IMR-90 (cell line): ENCODE data around the gene RIPOR2. TPM values are rescaled to one million over a fixed set of nuclear protein-coding genes. Genes with fewer than 3 reads are reported as not detected.

ENCODE experiments used
- ATAC-seq: fragments of 200-7000 bp; cut with Tn5 transposase; 2 replicates; pipeline ENCODE4 v1.9.1; 2020; ENCODE audit warnings: low read depth, mild to moderate bottlenecking, moderate library complexity
- BruUV-seq: library from RNA; stranded (reverse); fragments of 400-500 nt; replicated peaks from 2 replicates; lab custom pipeline; 2021; lab: Mats Ljungman, UMichigan
- CTCF ChIA-PET: fragments of 300-600 bp; formaldehyde crosslinking; extraction: SDS; loops from one replicate; lab custom pipeline; 2021; ENCODE audit warnings: antibody characterized with exemption; lab: Yijun Ruan, JAX
- POLR2A ChIA-PET: fragments of 300-600 bp; sonication (Branson Sonifier 250); formaldehyde crosslinking; loops from one replicate; lab custom pipeline; 2022; ENCODE audit warnings: antibody characterized with exemption; ENCODE audit not compliant: unreplicated experiment; lab: Charles Lee
- DNase-seq: peaks from one replicate; pipeline ENCODE4 v3.0.0; 2013
- H2AFZ ChIP-seq: replicated peaks from 2 replicates; pipeline ENCODE3; 2013; ENCODE audit warnings: low read length, mild to moderate bottlenecking; ENCODE audit not compliant: poor library complexity
- H2AK5ac ChIP-seq: 2 replicates; pipeline ENCODE4 v1.6.1; 2013; ENCODE audit warnings: low read depth, low read length, inconsistent platforms
- H2AK9ac ChIP-seq: replicated peaks from 2 replicates; pipeline ENCODE3; 2013; ENCODE audit warnings: mild to moderate bottlenecking, low read depth, low read length, moderate library complexity; ENCODE audit not compliant: poor library complexity
- H2BK120ac ChIP-seq: 2 replicates; pipeline ENCODE4 v1.6.1; 2013; ENCODE audit warnings: low read depth, low read length, inconsistent platforms
- H2BK15ac ChIP-seq: 3 replicates; pipeline ENCODE4 v1.6.1; 2013; ENCODE audit warnings: low read depth, low read length, inconsistent platforms
- H2BK20ac ChIP-seq: 2 replicates; pipeline ENCODE4 v1.6.1; 2013; ENCODE audit warnings: low read depth, mild to moderate bottlenecking, inconsistent platforms, low read length, moderate library complexity
- H2BK5ac ChIP-seq: 2 replicates; pipeline ENCODE4 v1.6.1; 2013; ENCODE audit warnings: mild to moderate bottlenecking, low read depth, low read length, inconsistent platforms; ENCODE audit not compliant: poor library complexity, severe bottlenecking
- H3K14ac ChIP-seq: replicated peaks from 2 replicates; pipeline ENCODE4 v1.6.1; 2013; ENCODE audit warnings: low read depth, low read length, inconsistent platforms
- H3K18ac ChIP-seq: 2 replicates; pipeline ENCODE4 v1.6.1; 2013; ENCODE audit warnings: low read depth, low read length, control low read depth
- H3K23ac ChIP-seq: 2 replicates; pipeline ENCODE4 v1.6.1; 2013; ENCODE audit warnings: low read depth, low read length, inconsistent platforms
- H3K27ac ChIP-seq: 2 replicates; pipeline ENCODE4 v1.5.1; 2013; ENCODE audit warnings: mild to moderate bottlenecking, control low read depth, low read length; ENCODE audit not compliant: insufficient read depth
- H3K27me3 ChIP-seq: 2 replicates; pipeline ENCODE4 v1.6.1; 2013; ENCODE audit warnings: low read length; ENCODE audit not compliant: control insufficient read depth, insufficient read depth
- H3K36me3 ChIP-seq: 2 replicates; pipeline ENCODE4 v1.6.1; 2013; ENCODE audit warnings: low read length, mixed read lengths; ENCODE audit not compliant: control insufficient read depth, insufficient read depth
- H3K4ac ChIP-seq: 2 replicates; pipeline ENCODE4 v1.6.1; 2013; ENCODE audit warnings: low read depth, low read length, inconsistent platforms
- H3K4me1 ChIP-seq: 2 replicates; pipeline ENCODE4 v1.6.1; 2013; ENCODE audit warnings: low read length, mixed read lengths; ENCODE audit not compliant: control insufficient read depth, insufficient read depth
- H3K4me2 ChIP-seq: 2 replicates; pipeline ENCODE4 v1.6.1; 2013; ENCODE audit warnings: low read depth, mild to moderate bottlenecking, control low read depth, low read length, moderate library complexity
- H3K4me3 ChIP-seq: 2 replicates; pipeline ENCODE4 v1.5.1; 2013; ENCODE audit warnings: low read depth, mild to moderate bottlenecking, control low read depth, low read length, moderate library complexity; ENCODE audit not compliant: insufficient read depth
- H3K56ac ChIP-seq: 2 replicates; pipeline ENCODE4 v1.6.1; 2013; ENCODE audit warnings: low read length, inconsistent platforms; ENCODE audit not compliant: insufficient read depth; ENCODE audit errors: extremely low read depth
- H3K79me1 ChIP-seq, 2 experiments: 2 replicates each; pipeline ENCODE4 v1.6.1; 2013; ENCODE audit warnings: low read length in 2 of 2, inconsistent platforms in 1 of 2, low read depth in 1 of 2
- H3K9ac ChIP-seq: 2 replicates; pipeline ENCODE4 v1.6.1; 2013; ENCODE audit warnings: low read depth, low read length, control low read depth
- H3K9me1 ChIP-seq: 2 replicates; pipeline ENCODE4 v1.6.1; 2013; ENCODE audit warnings: low read length, inconsistent platforms; ENCODE audit not compliant: insufficient read depth
- H3K9me3 ChIP-seq: 2 replicates; pipeline ENCODE4 v1.6.1; 2013; ENCODE audit warnings: low read length; ENCODE audit not compliant: control insufficient read depth, insufficient read depth
- H4K20me1 ChIP-seq: 2 replicates; pipeline ENCODE4 v1.6.1; 2013; ENCODE audit warnings: low read length, inconsistent platforms; ENCODE audit not compliant: insufficient read depth
- H4K5ac ChIP-seq: 2 replicates; pipeline ENCODE4 v1.6.1; 2013; ENCODE audit warnings: mild to moderate bottlenecking, low read depth, low read length, control low read depth
- H4K8ac ChIP-seq, 2 experiments: 2 replicates each; pipeline ENCODE4 v1.6.1; 2013; ENCODE audit warnings: low read depth in 2 of 2, low read length in 2 of 2, control low read depth in 1 of 2, inconsistent platforms in 1 of 2
- H4K91ac ChIP-seq: 2 replicates; pipeline ENCODE4 v1.6.1; 2013; ENCODE audit warnings: low read depth, low read length, inconsistent platforms; ENCODE audit not compliant: insufficient read depth
- CEBPB ChIP-seq: IDR thresholded peaks from 2 replicates; pipeline ENCODE4 v1.6.1; 2012; ENCODE audit warnings: low read depth, low read length, improper control_type of control experiment
- CHD1 ChIP-seq: IDR thresholded peaks from 2 replicates; pipeline ENCODE4 v1.6.1; 2012; ENCODE audit warnings: low read depth, low read length, improper control_type of control experiment
- MXI1 ChIP-seq: IDR thresholded peaks from 2 replicates; pipeline ENCODE4 v1.6.1; 2012; ENCODE audit warnings: low read depth, mild to moderate bottlenecking, low read length, moderate library complexity, borderline replicate concordance
- RCOR1 ChIP-seq: IDR thresholded peaks from 2 replicates; pipeline ENCODE4 v1.6.1; 2012; ENCODE audit warnings: mild to moderate bottlenecking, low read length, improper control_type of control experiment; ENCODE audit not compliant: insufficient replicate concordance
- RFX5 ChIP-seq: IDR thresholded peaks from 2 replicates; pipeline ENCODE4 v1.8.0; 2012; ENCODE audit warnings: low read depth, mild to moderate bottlenecking, low read length, moderate library complexity
- SMC3 ChIP-seq: fragments of 150-350 bp; IDR thresholded peaks from 2 replicates; pipeline ENCODE4 v1.6.1; 2016; ENCODE audit warnings: low read depth, mild to moderate bottlenecking, antibody characterized with exemption, low read length, moderate library complexity
- WGBS, 2 experiments: methylation state at CpG; one replicate each; pipeline versions ENCODE4 v1.1.5 to v1.1.7; 2013; ENCODE audit warnings: missing lambda C conversion rate in 2 of 2; ENCODE audit not compliant: insufficient read length in 1 of 2; ENCODE audit errors: extremely low coverage in 2 of 2; 5-methylcytosine and 5-hydroxymethylcytosine counted together
- dilution Hi-C: fragments of 300-500 bp; cut with HindIII; formaldehyde crosslinking; loops from one replicate; pipeline ENCODE4 v1.14.3; 2018; ENCODE audit warnings: low sequenced_read_pairs; ENCODE audit not compliant: unreplicated experiment
- in situ Hi-C: fragments of 300-500 bp; cut with MboI; formaldehyde crosslinking; loops from 3 replicates; pipeline ENCODE4 v1.14.3; 2019; ENCODE audit warnings: low sequenced_read_pairs, inconsistent platforms, mixed read lengths
- intact Hi-C: fragments of 100-400 bp; cut with micrococcal nuclease; formaldehyde crosslinking; loops from 2 replicates; pipeline ENCODE4 v1.10.0; 2022
- polyA plus RNA-seq, 3 experiments: library from polyadenylated mRNA; depleted of rRNA; stranded (reverse); fragments of >200 nt; gene quantifications; 2 replicates each; pipeline ENCODE4 v1.2.3, GENCODE V29; 2012; ENCODE audit warnings: low replicate concordance in 1 of 3
- total RNA-seq: library from RNA; depleted of rRNA; stranded (reverse); fragments of >200 nt; gene quantifications from 2 replicates; pipeline ENCODE4 v1.2.3, GENCODE V29; 2012

Gene RIPOR2
- total and polyA plus RNA-seq, 2 of the 4 experiments (the other 2 are of a cell fraction) = 1.1 to 1.2 TPM

DNA sequence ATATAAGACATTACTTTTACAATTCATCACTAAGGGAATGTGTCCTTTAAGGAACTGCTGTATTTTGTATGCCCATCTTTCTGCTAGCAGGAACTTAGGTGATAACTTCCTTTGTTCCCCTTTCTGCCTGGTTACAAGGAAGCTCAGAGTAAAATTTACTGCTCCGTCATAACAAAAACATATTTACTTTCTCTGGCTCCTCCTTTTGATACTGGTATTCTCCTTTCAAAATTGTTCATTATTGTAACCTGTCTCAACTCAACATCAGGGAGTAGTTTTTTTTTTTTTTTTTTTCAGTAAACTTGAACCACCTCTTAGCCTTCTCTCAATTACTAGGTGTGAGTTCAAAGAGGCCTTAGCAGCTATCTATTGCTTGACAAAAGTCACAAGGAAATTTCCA lies 37.1 kb downstream of the RIPOR2 start:
- H3K9me3 ChIP-seq = no peaks in the 10 kb centered on the region
- H4K5ac ChIP-seq = no peak overlapping the region
- no peak overlapping the region for H2BK20ac ChIP-seq
- H3K36me3 ChIP-seq = no peaks in the 10 kb centered on the region
- H3K14ac ChIP-seq = no peak overlapping the region
- H3K4ac ChIP-seq = no peak overlapping the region
- H2AK5ac ChIP-seq = no peak overlapping the region
- H3K56ac ChIP-seq = no peak overlapping the region
- no peak overlapping the region for H2AFZ ChIP-seq
- H4K91ac ChIP-seq = no peak overlapping the region
- ChIA-PET POLR2A (no interaction called here), CTCF (interaction anchor here (0.5 to 2.6 kb wide), 5 partner anchors 10 to 1277 kb away, joined by 3 to 11 read pairs (median 6); no protein-coding TSS in a partner anchor)
- in situ Hi-C loops = no loop called here
- H3K4me3 ChIP-seq = no peak overlapping the region
- H2BK120ac ChIP-seq = no peak overlapping the region
- H3K9me1 ChIP-seq = no peaks in the 10 kb centered on the region
- intact Hi-C loops = no loop called here
- H4K20me1 ChIP-seq = no peaks in the 10 kb centered on the region
- H3K27me3 ChIP-seq = no peaks in the 10 kb centered on the region
- H4K8ac ChIP-seq = no peak overlapping the region
- H3K18ac ChIP-seq = no peak overlapping the region
- peaks cover 9% of the 10 kb centered on the region for H3K4me1 ChIP-seq
- no TSS peak for BruUV-seq
- ATAC-seq (no peak), DNase-seq (no peak)
- no peak overlapping the region for H2AK9ac ChIP-seq
- H3K27ac ChIP-seq = no peak overlapping the region
- H2BK15ac ChIP-seq = no peak overlapping the region
- H2BK5ac ChIP-seq = no peak overlapping the region
- TF ChIP-seq CHD1 (no peak), RCOR1 (no peak), MXI1 (no peak), RFX5 (no peak), SMC3 (no peak), CEBPB (no peak)
- no peak overlapping the region for H3K4me2 ChIP-seq
- H3K9ac ChIP-seq = no peak overlapping the region
- no peak overlapping the region for H3K23ac ChIP-seq
- H3K79me1 ChIP-seq = peaks cover 7 to 8% of the 10 kb centered on the region in 2 experiments; a peak in 2 of 4 replicates
- WGBS, 2 experiments = no CpG with 5 or more reads among the region's 1 CpG
- dilution Hi-C loops = no loop called here
